GM18870 (cell line): ENCODE measurements around the gene KCNJ15.

ENCODE experiments used
- ATAC-seq: cut with Tn5 transposase; IDR thresholded peaks from one replicate; pipeline ENCODE4 v1.9.1; 2021; ENCODE audit warnings: moderate library complexity; ENCODE audit not compliant: unreplicated experiment

The KCNJ15 gene

GRCh38 chr21:38297194-38297631 lies 40.4 kb downstream of the KCNJ15 start:
- no peak for ATAC-seq

DNA sequence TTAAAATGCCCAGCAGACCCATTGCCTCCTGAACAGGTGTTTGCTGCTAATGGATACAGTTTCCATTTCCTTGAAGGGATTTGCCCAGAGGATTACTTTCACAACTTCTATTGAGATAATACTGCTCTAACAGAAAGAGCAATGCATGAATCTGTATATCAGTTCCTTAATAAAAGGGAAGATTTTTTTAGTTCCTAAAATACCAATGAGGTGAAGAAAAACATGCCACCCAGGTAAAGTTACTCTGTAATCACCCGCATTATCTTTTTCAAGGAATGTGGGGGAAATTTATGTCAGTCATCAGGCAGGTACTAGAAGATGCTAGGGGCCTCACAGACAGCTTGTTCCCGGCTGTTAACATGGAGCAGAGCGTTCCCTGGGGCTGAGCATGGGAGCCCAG lies 41.1 kb downstream of the KCNJ15 start:
- no peak for ATAC-seq

DNA sequence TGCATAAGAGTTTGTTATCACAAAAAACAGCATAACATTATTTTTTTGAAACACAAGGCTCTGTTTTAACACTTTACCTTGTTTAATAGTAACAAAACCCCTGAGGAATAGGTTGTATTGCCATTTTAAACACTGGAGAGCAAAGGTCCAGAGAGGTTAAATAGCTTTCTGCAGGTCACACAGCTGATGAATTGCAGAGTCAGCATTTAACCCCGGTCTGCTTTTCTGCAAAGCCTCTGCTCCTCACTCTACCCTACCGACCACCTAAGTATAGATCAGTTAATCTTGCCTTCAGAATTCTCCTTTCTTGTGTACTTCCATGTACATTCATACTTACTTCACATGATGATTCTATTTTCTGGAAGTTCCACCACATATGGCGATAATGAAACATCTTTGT lies 42.0 kb downstream of the KCNJ15 start:
- ATAC-seq: no peak

GRCh38 chr21:38299671-38300070 lies 42.9 kb downstream of the KCNJ15 start:
- ATAC-seq: no peak

- no peak for ATAC-seq
Observed at GRCh38 chr21:38300141-38300578, 43.4 kb downstream of the KCNJ15 start.

DNA sequence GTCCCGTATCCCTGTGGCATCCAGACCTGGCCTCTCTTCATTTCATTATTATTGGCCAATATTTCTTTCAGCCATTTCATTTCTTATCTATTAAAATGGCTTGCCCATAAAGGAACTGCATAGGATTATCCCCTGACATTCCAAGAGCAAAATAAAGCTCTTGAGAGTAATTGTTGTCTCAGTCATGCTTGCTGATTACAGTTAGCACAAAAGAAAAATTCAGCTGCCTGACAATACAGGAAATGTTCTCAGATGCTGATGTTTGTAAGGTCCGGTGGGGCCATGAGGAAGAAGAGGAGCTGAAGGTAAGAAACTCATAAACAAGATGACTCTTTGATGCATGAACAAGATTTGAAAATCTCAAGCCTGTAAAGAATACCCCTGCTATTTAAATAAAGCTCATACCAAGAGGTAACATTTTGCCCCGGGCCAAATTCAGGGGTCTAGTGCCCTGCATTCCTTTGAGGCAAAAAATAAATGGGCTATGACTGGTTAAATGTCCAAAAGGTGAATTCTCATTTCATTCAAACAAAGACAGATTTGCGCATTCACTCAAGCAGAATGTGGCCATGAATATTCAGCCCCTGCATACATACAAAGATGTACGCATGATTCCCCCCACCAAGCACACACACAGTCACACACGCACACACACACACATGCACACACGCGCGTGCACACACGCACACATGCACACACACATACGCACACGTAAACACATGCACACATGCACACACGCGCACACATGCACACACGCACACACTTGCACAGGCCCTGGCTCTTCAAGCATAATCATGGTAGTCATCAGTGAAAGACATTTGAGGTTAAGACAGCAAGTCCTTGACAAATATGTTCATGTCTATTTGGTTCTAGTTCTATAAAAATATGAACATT lies 44.8 kb downstream of the KCNJ15 start:
- ATAC-seq: no peak

DNA sequence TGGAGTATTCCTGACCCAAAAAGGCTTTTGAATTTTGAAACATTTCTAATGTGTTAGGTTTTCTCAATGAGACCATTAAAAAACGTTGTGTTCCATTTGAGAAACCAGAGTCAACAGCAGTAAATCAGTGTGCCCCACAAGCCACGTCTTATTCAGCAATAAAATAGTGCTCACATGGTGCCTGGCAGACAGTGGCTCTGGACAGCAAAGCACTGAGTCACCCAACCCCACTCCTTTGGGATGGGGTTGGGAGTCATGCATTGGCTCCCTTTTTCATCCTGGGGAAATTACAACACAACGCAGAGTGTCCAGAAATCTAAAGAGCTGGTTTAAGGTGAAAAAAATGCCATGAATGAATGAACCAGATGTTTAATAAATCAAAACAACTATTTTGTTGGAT lies 46.5 kb downstream of the KCNJ15 start:
- no peak for ATAC-seq

GRCh38 chr21:38306433-38307141 lies 49.8 kb downstream of the KCNJ15 start:
- ATAC-seq: no peak

DNA sequence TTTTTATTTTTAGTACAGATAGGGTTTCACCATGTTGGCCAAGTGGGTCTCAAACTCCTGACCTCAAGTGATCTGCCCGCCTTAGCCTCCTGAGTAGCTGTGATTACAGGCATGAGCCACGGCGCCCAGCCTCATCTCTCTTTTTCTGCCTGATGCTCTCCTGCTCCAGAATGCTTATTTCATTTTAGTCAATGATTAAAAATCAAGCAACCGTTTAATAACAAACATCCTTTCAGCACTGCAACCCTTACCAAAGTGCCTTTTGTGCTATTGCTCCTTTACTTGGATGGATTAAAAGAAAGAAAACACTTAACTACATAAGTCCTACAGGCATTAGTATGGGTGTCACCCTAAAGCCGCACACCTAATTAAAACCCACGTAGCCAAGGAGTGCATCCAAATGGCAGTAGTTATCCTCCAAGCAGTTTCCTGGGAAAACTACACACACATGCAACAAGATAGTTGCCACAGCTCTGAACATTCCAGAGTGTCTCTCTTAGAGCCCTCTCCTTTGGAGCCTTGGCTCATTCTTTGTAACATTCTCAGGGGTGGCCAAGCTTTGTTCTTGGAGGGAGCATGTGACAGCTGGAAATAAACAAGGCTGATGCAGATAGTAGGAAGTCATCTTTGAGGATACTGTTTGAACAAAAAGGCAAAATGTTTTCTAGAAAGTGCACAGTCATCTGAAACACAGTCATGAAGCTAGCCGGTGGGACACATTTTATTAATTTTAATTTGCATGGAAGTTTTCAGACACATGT lies 51.2 kb downstream of the KCNJ15 start:
- no peak for ATAC-seq

- ATAC-seq: no peak
Observed at GRCh38 chr21:38308532-38309119, 51.8 kb downstream of the KCNJ15 start.

DNA sequence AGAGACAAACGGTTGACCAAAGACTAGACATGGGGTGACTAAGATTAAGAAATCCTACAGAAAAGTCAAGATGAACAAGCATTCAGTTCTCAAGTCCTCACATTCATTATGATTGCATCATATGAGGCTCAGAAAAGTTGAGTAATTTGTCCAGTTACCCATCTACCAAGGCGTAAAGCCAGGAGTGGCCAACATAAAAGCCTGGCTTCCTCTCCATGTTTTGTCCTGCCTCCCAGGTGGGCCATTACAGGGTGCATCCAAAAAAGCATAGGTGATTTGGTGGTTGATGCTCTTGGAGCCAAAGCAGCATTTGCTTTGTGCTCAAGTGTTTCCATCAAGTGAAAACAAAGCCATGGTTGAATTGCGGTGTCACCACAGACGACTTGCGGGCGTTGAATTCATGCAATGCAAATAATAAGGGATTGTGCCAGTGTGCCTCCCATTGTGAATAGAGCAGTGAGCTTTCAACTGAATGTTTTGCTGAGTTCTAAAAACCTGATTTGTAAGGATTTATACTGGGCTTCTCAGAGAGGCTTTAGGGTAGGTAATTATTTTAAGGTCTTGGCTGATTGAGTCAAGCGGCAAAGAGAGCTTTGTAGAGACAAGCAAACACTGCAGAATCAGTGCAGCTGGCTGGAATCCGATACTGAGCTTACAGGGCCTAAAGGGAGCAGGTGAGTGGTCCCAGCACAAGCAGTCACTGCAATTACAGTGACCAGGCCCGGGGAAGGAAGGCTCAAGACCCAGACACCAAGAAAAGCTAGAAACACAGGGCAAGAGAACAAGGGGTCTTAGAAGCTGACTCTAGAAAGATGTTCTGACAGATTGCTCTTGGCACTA lies 54.1 kb downstream of the KCNJ15 start:
- no peak for ATAC-seq

GRCh38 chr21:38311765-38312164 lies 55.0 kb downstream of the KCNJ15 start:
- ATAC-seq: no peak

- ATAC-seq: no peak
Observed at GRCh38 chr21:38312822-38313221, 56.0 kb downstream of the KCNJ15 start.

DNA sequence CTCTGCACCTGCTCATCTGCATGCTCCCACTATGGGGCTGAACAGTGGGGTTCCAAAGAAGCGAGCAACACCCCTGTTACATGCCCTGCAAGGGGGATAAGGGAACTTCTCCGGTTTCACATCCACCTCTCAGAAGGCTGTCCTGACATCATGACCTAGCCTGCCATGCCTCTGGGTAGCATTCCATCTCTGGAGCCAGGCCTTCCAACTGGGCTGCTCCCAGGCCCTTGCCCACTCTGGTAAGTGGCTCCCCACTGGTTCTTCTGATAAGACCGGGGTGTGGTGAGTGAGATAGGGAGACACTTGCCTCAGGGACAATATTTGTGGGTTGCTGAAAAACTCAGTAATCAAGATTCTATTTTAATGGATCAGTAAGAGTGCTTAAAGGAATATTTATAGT lies 57.8 kb downstream of the KCNJ15 start:
- no peak for ATAC-seq

DNA sequence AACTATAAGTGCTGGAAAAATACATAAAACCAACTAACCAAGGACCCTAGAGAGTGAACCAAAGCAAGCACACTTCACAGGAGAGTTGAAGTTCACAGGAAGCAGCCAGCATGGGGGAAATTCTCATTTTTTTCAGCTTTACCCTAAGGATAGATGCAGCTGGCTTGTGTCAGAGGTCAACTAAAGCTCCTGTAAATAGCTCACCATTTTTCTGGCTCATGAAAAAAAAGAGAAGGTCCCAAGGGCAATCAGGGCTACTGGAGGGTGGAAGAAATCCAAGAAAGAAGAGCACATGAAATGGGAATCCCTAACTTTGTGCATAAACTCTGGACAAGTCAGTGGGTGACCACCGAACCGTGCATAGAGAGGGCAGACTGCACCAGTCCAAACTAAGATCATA lies 58.3 kb downstream of the KCNJ15 start:
- no peak for ATAC-seq

- ATAC-seq: no peak
Observed at GRCh38 chr21:38319781-38320180, 63.0 kb downstream of the KCNJ15 start.

- ATAC-seq: no peak
Observed at GRCh38 chr21:38321568-38321967, 64.8 kb downstream of the KCNJ15 start.

GRCh38 chr21:38322311-38322950 lies 65.6 kb downstream of the KCNJ15 start:
- ATAC-seq: no peak

- ATAC-seq: no peak
Observed at GRCh38 chr21:38323721-38324531, 67.1 kb downstream of the KCNJ15 start.
